Measurements from ENCODE around the gene ZBTB20. TPM values are rescaled to one million over a fixed set of nuclear protein-coding genes. Genes with fewer than 3 reads are reported as not detected.

Gene ZBTB20
- total and polyA plus RNA-seq, 2 donors (not counting 1 experiment from before 2014, with no cell fraction given), result 4.0 to 22.5 TPM

GRCh38 chr3:114508208-114508607, 638.9 kb downstream of the ZBTB20 start:
- no peak for TF ChIP-seq CTCF (conservative IDR thresholded peaks at IDR 0.05 in 1 of 2, IDR thresholded peaks at IDR 0.05 in 1 of 2; ENCODE audit: low read depth in 1 of 2, low read length in 2 of 2)
- no peak for TF ChIP-seq EZH2 (IDR thresholded peaks at IDR 0.05; ENCODE audit: low read length, missing control alignments)
- no peak overlapping the region for H2AFZ ChIP-seq (ENCODE audit: low read length)
- H3K4me2 ChIP-seq (ENCODE audit: extremely low read depth, insufficient read depth, low read length), result no peak overlapping the region
- no peaks in the 10 kb centered on the region for H4K20me1 ChIP-seq (ENCODE audit: control insufficient read depth, extremely low read depth, insufficient read depth, low read length)
- DNase-seq (ENCODE audit: low read depth in 2 of 2), result no peak
- H3K36me3 ChIP-seq (ENCODE audit: control insufficient read depth, insufficient read depth, low read length), result no peaks in the 10 kb centered on the region
- peaks cover 10% of the 10 kb centered on the region for H3K4me1 ChIP-seq (ENCODE audit: control insufficient read depth, extremely low read depth, insufficient read depth, low read length)
- no peak overlapping the region for H3K27ac ChIP-seq (ENCODE audit: insufficient read depth, low read length)
- H3K79me2 ChIP-seq (ENCODE audit: control insufficient read depth, insufficient read depth, low read length), result no peaks in the 10 kb centered on the region
- no peak overlapping the region for H3K9ac ChIP-seq (ENCODE audit: insufficient read depth, low read length)
- H3K27me3 ChIP-seq (ENCODE audit: control insufficient read depth, insufficient read depth, low read length), result no peaks in the 10 kb centered on the region
- H3K9me3 ChIP-seq (ENCODE audit: control insufficient read depth, insufficient read depth, low read depth, low read length), result no peaks in the 10 kb centered on the region
- H3K4me3 ChIP-seq (replicated peaks in 1 of 4; ENCODE audit: control extremely low read depth in 1 of 4, insufficient read depth in 1 of 4, low read depth in 3 of 4, low read length in 4 of 4), result no peak overlapping the region

GRCh38 chr3:114506591-114507300, 640.3 kb downstream of the ZBTB20 start:
- Histone ChIP-seq H3K27ac (ENCODE audit: insufficient read depth, low read length) (peak overlapping the region; percentile 49), H4K20me1 (ENCODE audit: control insufficient read depth, extremely low read depth, insufficient read depth, low read length) (no peaks in the 10 kb centered on the region), H3K9ac (ENCODE audit: insufficient read depth, low read length) (no peak overlapping the region), H2AFZ (ENCODE audit: low read length) (no peak overlapping the region), H3K4me3 (replicated peaks in 1 of 4; ENCODE audit: control extremely low read depth in 1 of 4, insufficient read depth in 1 of 4, low read depth in 3 of 4, low read length in 4 of 4) (no peak overlapping the region), H3K27me3 (ENCODE audit: control insufficient read depth, insufficient read depth, low read length) (no peaks in the 10 kb centered on the region), H3K4me2 (ENCODE audit: extremely low read depth, insufficient read depth, low read length) (peak overlapping the region; percentile 40), H3K79me2 (ENCODE audit: control insufficient read depth, insufficient read depth, low read length) (no peaks in the 10 kb centered on the region), H3K36me3 (ENCODE audit: control insufficient read depth, insufficient read depth, low read length) (no peaks in the 10 kb centered on the region), H3K9me3 (ENCODE audit: control insufficient read depth, insufficient read depth, low read depth, low read length) (no peaks in the 10 kb centered on the region), H3K4me1 (ENCODE audit: control insufficient read depth, extremely low read depth, insufficient read depth, low read length) (peaks cover 10% of the 10 kb centered on the region)
- peak; percentile 73 to 89 for DNase-seq (ENCODE audit: low read depth in 2 of 2)
- TF ChIP-seq EZH2 (IDR thresholded peaks at IDR 0.05; ENCODE audit: low read length, missing control alignments) (no peak), CTCF (conservative IDR thresholded peaks at IDR 0.05 in 1 of 2, IDR thresholded peaks at IDR 0.05 in 1 of 2; ENCODE audit: low read depth in 1 of 2, low read length in 2 of 2) (no peak)

- DNase-seq (ENCODE audit: low read depth in 2 of 2), result peak in 1 of 2 donors; percentile 46
- H3K4me1 ChIP-seq (ENCODE audit: control insufficient read depth, extremely low read depth, insufficient read depth, low read length), result peaks cover 10% of the 10 kb centered on the region
- H3K27ac ChIP-seq (ENCODE audit: insufficient read depth, low read length), result no peak overlapping the region
- no peak for TF ChIP-seq CTCF (conservative IDR thresholded peaks at IDR 0.05 in 1 of 2, IDR thresholded peaks at IDR 0.05 in 1 of 2; ENCODE audit: low read depth in 1 of 2, low read length in 2 of 2)
- TF ChIP-seq EZH2 (IDR thresholded peaks at IDR 0.05; ENCODE audit: low read length, missing control alignments), result no peak
- H4K20me1 ChIP-seq (ENCODE audit: control insufficient read depth, extremely low read depth, insufficient read depth, low read length), result no peaks in the 10 kb centered on the region
- no peak overlapping the region for H3K4me2 ChIP-seq (ENCODE audit: extremely low read depth, insufficient read depth, low read length)
- no peak overlapping the region for H3K4me3 ChIP-seq (replicated peaks in 1 of 4; ENCODE audit: control extremely low read depth in 1 of 4, insufficient read depth in 1 of 4, low read depth in 3 of 4, low read length in 4 of 4)
- H3K9ac ChIP-seq (ENCODE audit: insufficient read depth, low read length), result no peak overlapping the region
- H3K79me2 ChIP-seq (ENCODE audit: control insufficient read depth, insufficient read depth, low read length), result no peaks in the 10 kb centered on the region
- no peaks in the 10 kb centered on the region for H3K9me3 ChIP-seq (ENCODE audit: control insufficient read depth, insufficient read depth, low read depth, low read length)
- no peak overlapping the region for H2AFZ ChIP-seq (ENCODE audit: low read length)
- no peaks in the 10 kb centered on the region for H3K36me3 ChIP-seq (ENCODE audit: control insufficient read depth, insufficient read depth, low read length)
- no peaks in the 10 kb centered on the region for H3K27me3 ChIP-seq (ENCODE audit: control insufficient read depth, insufficient read depth, low read length)
Measured at GRCh38 chr3:114504941-114505628, 642.0 kb downstream of the ZBTB20 start.
